Measurements from ENCODE around the gene KRTAP10-1. TPM values are rescaled to one million over a fixed set of nuclear protein-coding genes. Genes with fewer than 3 reads are reported as not detected.

KRTAP10-1 gene
- polyA plus RNA-seq, 2 of the 4 experiments (the other 2 are of a cell fraction) = not detected

DNA sequence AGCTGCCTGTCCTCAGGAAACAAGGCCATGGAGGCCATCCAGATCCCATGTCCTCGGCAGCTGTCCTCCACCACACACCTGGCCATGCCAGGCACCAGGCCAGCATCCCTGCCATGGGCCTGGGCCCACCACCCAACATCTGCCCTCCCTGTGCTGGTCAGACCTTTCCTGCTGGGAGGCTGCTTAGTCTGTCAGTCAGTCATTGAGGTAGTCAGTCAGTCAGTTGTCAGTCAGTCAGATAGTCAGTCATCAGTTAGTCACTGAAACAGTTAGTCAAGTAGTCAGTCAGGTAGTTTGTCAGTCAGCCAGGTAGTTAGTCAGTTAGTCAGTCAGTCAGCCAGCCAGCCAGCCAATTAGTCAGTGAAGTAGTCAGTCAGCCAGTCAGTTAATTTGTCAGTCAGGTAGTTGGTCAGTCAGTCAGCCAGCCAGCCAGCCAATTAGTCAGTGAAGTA is 17.2 kb downstream of the KRTAP10-1 start:
- WGBS (ENCODE audit: missing lambda C conversion rate) = no CpG with 5 or more reads among the region's 1 CpG
- ATAC-seq (no peak), FAIRE-seq (no peak), DNase-seq (ENCODE audit: low read depth in 1 of 2, low spot score in 1 of 2) (no peak)
- Histone ChIP-seq H3K4me3 (no peak overlapping the region), H3K9me3 (no peaks in the 10 kb centered on the region), H3K4me1 (no peaks in the 10 kb centered on the region), H3K4me2 (no peak overlapping the region), H3K27ac (no peak overlapping the region)
- CTCF ChIA-PET = interaction anchor here (1.7 kb wide), 1 partner anchor 12 kb away, joined by 4 read pairs; no protein-coding TSS in a partner anchor
- POLR2A ChIA-PET = no interaction called here
- TF ChIP-seq EP300 (IDR thresholded peaks at IDR 0.05) (no peak), BHLHE40 (IDR thresholded peaks at IDR 0.05; ENCODE audit: low read depth, low read length) (no peak), MAZ (IDR thresholded peaks at IDR 0.05; ENCODE audit: borderline replicate concordance, low read depth, low read length) (no peak)

DNA sequence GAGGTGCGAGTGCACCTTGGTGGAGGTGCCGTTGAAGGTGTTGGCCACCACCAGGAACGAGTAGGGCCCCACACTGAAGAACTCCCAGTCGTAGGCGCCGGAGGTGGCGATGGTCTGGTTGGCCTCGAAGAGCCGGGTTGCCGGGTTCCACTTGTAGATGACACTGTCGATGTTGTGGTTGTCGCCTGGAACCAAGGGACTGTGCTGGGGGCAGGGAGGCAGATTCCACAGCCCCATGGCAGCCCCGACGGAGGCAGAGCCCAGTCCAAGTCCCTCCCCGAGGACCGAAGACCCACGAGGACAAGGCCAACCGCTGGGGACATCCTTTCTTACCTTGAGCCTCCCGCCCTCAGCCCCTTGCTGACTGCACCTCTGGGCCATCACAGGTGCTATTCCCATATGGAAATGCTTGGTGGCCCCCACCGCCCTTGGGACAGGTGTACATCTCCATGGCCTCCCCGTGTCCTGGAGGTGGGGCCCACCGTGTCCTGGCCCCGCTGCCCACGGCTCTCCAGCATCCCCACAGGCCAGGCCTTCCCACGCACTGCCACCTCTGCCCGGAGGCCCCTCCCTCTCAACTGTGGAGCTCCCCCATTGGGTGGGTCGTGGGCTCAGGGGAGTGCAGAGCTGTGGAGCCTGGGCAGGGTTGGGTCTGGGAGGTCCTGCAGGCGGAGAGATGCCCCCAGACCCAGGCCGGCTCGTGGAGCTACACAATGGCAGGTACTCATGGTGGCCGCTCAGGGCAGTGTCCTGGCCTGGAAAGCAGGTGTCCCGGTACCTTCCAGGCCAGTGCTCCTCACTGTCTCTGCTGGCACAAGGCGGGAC is 17.9 kb downstream of the KRTAP10-1 start:
- H3K4me1 ChIP-seq = no peaks in the 10 kb centered on the region
- TF ChIP-seq, protein P1, sequence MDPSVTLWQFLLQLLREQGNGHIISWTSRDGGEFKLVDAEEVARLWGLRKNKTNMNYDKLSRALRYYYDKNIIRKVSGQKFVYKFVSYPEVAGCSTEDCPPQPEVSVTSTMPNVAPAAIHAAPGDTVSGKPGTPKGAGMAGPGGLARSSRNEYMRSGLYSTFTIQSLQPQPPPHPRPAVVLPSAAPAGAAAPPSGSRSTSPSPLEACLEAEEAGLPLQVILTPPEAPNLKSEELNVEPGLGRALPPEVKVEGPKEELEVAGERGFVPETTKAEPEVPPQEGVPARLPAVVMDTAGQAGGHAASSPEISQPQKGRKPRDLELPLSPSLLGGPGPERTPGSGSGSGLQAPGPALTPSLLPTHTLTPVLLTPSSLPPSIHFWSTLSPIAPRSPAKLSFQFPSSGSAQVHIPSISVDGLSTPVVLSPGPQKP (IDR thresholded peaks at IDR 0.05; ENCODE audit: low read depth, low read length) = no peak
- TF ChIP-seq CEBPB (IDR thresholded peaks at IDR 0.05) (no peak), EP300 (IDR thresholded peaks at IDR 0.05) (no peak), EHF (CRISPR knock-in tag; IDR thresholded peaks at IDR 0.05) (no peak), RNF2 (IDR thresholded peaks at IDR 0.05; ENCODE audit: borderline replicate concordance, low read depth) (no peak), KDM1A (IDR thresholded peaks at IDR 0.05; ENCODE audit: low read depth) (no peak)
- TF ChIP-seq, protein P2, sequence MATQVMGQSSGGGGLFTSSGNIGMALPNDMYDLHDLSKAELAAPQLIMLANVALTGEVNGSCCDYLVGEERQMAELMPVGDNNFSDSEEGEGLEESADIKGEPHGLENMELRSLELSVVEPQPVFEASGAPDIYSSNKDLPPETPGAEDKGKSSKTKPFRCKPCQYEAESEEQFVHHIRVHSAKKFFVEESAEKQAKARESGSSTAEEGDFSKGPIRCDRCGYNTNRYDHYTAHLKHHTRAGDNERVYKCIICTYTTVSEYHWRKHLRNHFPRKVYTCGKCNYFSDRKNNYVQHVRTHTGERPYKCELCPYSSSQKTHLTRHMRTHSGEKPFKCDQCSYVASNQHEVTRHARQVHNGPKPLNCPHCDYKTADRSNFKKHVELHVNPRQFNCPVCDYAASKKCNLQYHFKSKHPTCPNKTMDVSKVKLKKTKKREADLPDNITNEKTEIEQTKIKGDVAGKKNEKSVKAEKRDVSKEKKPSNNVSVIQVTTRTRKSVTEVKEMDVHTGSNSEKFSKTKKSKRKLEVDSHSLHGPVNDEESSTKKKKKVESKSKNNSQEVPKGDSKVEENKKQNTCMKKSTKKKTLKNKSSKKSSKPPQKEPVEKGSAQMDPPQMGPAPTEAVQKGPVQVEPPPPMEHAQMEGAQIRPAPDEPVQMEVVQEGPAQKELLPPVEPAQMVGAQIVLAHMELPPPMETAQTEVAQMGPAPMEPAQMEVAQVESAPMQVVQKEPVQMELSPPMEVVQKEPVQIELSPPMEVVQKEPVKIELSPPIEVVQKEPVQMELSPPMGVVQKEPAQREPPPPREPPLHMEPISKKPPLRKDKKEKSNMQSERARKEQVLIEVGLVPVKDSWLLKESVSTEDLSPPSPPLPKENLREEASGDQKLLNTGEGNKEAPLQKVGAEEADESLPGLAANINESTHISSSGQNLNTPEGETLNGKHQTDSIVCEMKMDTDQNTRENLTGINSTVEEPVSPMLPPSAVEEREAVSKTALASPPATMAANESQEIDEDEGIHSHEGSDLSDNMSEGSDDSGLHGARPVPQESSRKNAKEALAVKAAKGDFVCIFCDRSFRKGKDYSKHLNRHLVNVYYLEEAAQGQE (IDR thresholded peaks at IDR 0.05) = no peak
- TF ChIP-seq, protein P3, sequence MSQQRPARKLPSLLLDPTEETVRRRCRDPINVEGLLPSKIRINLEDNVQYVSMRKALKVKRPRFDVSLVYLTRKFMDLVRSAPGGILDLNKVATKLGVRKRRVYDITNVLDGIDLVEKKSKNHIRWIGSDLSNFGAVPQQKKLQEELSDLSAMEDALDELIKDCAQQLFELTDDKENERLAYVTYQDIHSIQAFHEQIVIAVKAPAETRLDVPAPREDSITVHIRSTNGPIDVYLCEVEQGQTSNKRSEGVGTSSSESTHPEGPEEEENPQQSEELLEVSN (IDR thresholded peaks at IDR 0.05; ENCODE audit: borderline replicate concordance, low read depth) = no peak
- H3K4me2 ChIP-seq = no peak overlapping the region
- no peaks in the 10 kb centered on the region for H3K9me3 ChIP-seq
- H3K27ac ChIP-seq = no peak overlapping the region
- ChIA-PET CTCF (interaction anchor here (1.7 kb wide), 1 partner anchor 12 kb away, joined by 4 read pairs; no protein-coding TSS in a partner anchor), POLR2A (no interaction called here)
- 77% methylated on average over 25 of the region's 33 CpGs for whole genome bisulfite sequencing (ENCODE audit: missing lambda C conversion rate)
- DNase-seq (ENCODE audit: low read depth in 1 of 2, low spot score in 1 of 2) (no peak), FAIRE-seq (no peak), ATAC-seq (peak; percentile 46 to 56; a peak in 4 of 6 replicates)
- no peak overlapping the region for H3K4me3 ChIP-seq

DNA sequence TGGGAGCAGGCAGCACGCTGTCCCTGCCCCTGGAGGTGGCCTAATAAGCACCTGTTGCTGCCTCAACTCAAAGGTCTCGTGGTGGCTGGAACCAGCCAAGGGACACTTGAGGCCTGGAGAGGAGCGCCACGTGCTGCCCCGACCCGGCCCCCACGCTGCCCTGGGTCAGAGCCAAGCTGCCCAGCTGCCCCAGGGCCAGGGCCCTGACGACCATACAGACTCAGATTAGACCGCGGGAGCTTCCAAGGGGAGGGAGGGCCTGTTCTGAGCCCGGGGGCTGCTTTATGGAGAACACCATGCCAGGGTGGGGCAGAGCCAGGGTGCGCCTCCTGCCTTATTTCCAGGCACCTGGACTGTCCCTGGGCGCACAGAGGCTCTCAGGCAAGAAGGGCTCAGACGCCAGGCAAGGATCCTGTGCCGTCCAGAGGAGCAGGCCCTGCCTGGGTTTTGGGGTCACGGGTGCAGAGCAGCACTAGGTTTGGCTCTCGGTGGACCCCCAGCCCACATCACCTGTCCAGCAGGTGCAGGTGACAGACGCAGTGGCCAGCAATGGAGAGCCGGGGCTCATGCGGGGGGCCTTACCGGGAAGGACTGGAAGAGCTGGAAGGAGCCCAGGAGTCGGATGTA is 18.6 kb downstream of the KRTAP10-1 start:
- Histone ChIP-seq H3K4me3 (no peak overlapping the region), H3K4me2 (no peak overlapping the region), H3K27ac (no peak overlapping the region), H3K9me3 (no peaks in the 10 kb centered on the region), H3K4me1 (no peaks in the 10 kb centered on the region)
- no peak for ATAC-seq
- CTCF ChIA-PET = interaction anchor here (1.7 kb wide), 1 partner anchor 11 kb away, joined by 4 read pairs; no protein-coding TSS in a partner anchor
- DNase-seq (ENCODE audit: low read depth in 1 of 2, low spot score in 1 of 2) = no peak
- POLR2A ChIA-PET = no interaction called here
- WGBS (ENCODE audit: missing lambda C conversion rate) = 94% methylated on average over 8 of the region's 22 CpGs
- FAIRE-seq = no peak
- TF ChIP-seq TP53 (CRISPR knock-in tag; IDR thresholded peaks at IDR 0.05) (no peak), PHF8 (IDR thresholded peaks at IDR 0.05; ENCODE audit: borderline replicate concordance, low read depth) (no peak), CBX2 (IDR thresholded peaks at IDR 0.05; ENCODE audit: borderline replicate concordance, low read depth) (no peak), MAZ (IDR thresholded peaks at IDR 0.05; ENCODE audit: borderline replicate concordance, low read depth, low read length) (no peak), KDM5A (IDR thresholded peaks at IDR 0.05) (no peak), RFX5 (IDR thresholded peaks at IDR 0.05) (no peak), EP300 (IDR thresholded peaks at IDR 0.05) (no peak), POLR2A (IDR thresholded peaks at IDR 0.05; ENCODE audit: low read length) (no peak)
- TF ChIP-seq, protein P4, sequence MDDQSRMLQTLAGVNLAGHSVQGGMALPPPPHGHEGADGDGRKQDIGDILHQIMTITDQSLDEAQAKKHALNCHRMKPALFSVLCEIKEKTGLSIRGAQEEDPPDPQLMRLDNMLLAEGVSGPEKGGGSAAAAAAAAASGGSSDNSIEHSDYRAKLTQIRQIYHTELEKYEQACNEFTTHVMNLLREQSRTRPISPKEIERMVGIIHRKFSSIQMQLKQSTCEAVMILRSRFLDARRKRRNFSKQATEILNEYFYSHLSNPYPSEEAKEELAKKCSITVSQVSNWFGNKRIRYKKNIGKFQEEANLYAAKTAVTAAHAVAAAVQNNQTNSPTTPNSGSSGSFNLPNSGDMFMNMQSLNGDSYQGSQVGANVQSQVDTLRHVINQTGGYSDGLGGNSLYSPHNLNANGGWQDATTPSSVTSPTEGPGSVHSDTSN (IDR thresholded peaks at IDR 0.05) = no peak
- TF ChIP-seq, protein P1 (IDR thresholded peaks at IDR 0.05; ENCODE audit: low read depth, low read length) = no peak
- TF ChIP-seq, protein P5, sequence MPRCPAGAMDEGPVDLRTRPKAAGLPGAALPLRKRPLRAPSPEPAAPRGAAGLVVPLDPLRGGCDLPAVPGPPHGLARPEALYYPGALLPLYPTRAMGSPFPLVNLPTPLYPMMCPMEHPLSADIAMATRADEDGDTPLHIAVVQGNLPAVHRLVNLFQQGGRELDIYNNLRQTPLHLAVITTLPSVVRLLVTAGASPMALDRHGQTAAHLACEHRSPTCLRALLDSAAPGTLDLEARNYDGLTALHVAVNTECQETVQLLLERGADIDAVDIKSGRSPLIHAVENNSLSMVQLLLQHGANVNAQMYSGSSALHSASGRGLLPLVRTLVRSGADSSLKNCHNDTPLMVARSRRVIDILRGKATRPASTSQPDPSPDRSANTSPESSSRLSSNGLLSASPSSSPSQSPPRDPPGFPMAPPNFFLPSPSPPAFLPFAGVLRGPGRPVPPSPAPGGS (IDR thresholded peaks at IDR 0.05) = no peak
- TF ChIP-seq, protein P6, sequence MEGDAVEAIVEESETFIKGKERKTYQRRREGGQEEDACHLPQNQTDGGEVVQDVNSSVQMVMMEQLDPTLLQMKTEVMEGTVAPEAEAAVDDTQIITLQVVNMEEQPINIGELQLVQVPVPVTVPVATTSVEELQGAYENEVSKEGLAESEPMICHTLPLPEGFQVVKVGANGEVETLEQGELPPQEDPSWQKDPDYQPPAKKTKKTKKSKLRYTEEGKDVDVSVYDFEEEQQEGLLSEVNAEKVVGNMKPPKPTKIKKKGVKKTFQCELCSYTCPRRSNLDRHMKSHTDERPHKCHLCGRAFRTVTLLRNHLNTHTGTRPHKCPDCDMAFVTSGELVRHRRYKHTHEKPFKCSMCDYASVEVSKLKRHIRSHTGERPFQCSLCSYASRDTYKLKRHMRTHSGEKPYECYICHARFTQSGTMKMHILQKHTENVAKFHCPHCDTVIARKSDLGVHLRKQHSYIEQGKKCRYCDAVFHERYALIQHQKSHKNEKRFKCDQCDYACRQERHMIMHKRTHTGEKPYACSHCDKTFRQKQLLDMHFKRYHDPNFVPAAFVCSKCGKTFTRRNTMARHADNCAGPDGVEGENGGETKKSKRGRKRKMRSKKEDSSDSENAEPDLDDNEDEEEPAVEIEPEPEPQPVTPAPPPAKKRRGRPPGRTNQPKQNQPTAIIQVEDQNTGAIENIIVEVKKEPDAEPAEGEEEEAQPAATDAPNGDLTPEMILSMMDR (IDR thresholded peaks at IDR 0.05) = no peak

Measured in A549 (cell line).